GM12878 (cell line): Measurements from ENCODE around the gene NEXMIF. TPM values are rescaled to one million over a fixed set of nuclear protein-coding genes. Genes with fewer than 3 reads are reported as not detected.

Source experiments
- BCL11A ChIP-seq: IDR thresholded peaks from 2 replicates; pipeline ENCODE4 v1.6.1; 2011; ENCODE audit warnings: low read depth, low read length
- CBX3 ChIP-seq: fragments of 200-600 bp; sonication (generic); IDR thresholded peaks from 2 replicates; pipeline ENCODE4 v1.6.1; 2016; ENCODE audit warnings: low read depth, borderline replicate concordance
- CUX1 ChIP-seq: IDR thresholded peaks from 2 replicates; pipeline ENCODE4 v1.6.1; 2012; ENCODE audit warnings: improper control_type of control experiment, low read depth, low read length; ENCODE audit not compliant: insufficient replicate concordance
- FOXK2 ChIP-seq: fragments of 450-650 bp; IDR thresholded peaks from 2 replicates; pipeline ENCODE4 v1.6.1; 2017; ENCODE audit warnings: mild to moderate bottlenecking, moderate library complexity
- HDAC6 ChIP-seq: fragments of 200-600 bp; sonication (generic); IDR thresholded peaks from one replicate; pipeline ENCODE4 v1.8.0; 2017; ENCODE audit warnings: antibody characterized with exemption; ENCODE audit not compliant: unreplicated experiment
- KDM1A ChIP-seq: fragments of 200-600 bp; sonication (generic); IDR thresholded peaks from 2 replicates; pipeline ENCODE4 v1.6.1; 2016; ENCODE audit warnings: borderline replicate concordance
- LARP7 ChIP-seq: fragments of 450-650 bp; IDR thresholded peaks from 2 replicates; pipeline ENCODE4 v1.6.1; 2017; ENCODE audit warnings: mild to moderate bottlenecking
- NKRF ChIP-seq: fragments of 450-650 bp; conservative IDR thresholded peaks from 2 replicates; pipeline ENCODE4 v1.6.1; 2017; ENCODE audit warnings: mild to moderate bottlenecking, moderate library complexity
- PAX8 ChIP-seq: fragments of 450-650 bp; IDR thresholded peaks from 2 replicates; pipeline ENCODE4 v1.6.1; 2017; ENCODE audit warnings: mild to moderate bottlenecking, moderate library complexity
- PKNOX1 ChIP-seq: fragments of 450-650 bp; IDR thresholded peaks from 2 replicates; pipeline ENCODE4 v1.6.1; 2016; ENCODE audit warnings: mild to moderate bottlenecking
- RCOR1 ChIP-seq: conservative IDR thresholded peaks from 2 replicates; pipeline ENCODE4 v1.6.1; 2012; ENCODE audit warnings: low read depth, low read length, improper control_type of control experiment
- RELA ChIP-seq: fragments of 450-650 bp; IDR thresholded peaks from 2 replicates; pipeline ENCODE4 v1.8.0; 2014; ENCODE audit warnings: borderline replicate concordance; ENCODE audit not compliant: partially characterized antibody
- SIX5 ChIP-seq: IDR thresholded peaks from 2 replicates; pipeline ENCODE4 v1.6.1; 2011; ENCODE audit warnings: mild to moderate bottlenecking, low read depth, low read length, moderate library complexity; ENCODE audit not compliant: severe bottlenecking
- SMARCA5 ChIP-seq: fragments of 450-650 bp; IDR thresholded peaks from 2 replicates; pipeline ENCODE4 v1.6.1; 2017; ENCODE audit warnings: mild to moderate bottlenecking
- TCF7 ChIP-seq: IDR thresholded peaks from 2 replicates; pipeline ENCODE4 v1.6.1; 2014; ENCODE audit warnings: antibody characterized with exemption, borderline replicate concordance
- WRNIP1 ChIP-seq: IDR thresholded peaks from 2 replicates; pipeline ENCODE4 v1.6.1; 2011; ENCODE audit warnings: low read depth, low read length, improper control_type of control experiment, borderline replicate concordance
- ZBTB4 ChIP-seq: fragments of 450-650 bp; formaldehyde crosslinking; IDR thresholded peaks from 2 replicates; pipeline ENCODE4 v1.4.0; 2022; ENCODE audit warnings: mild to moderate bottlenecking, moderate library complexity
- ZNF24 ChIP-seq: fragments of 450-650 bp; IDR thresholded peaks from 2 replicates; pipeline ENCODE4 v1.6.1; 2017; ENCODE audit warnings: antibody characterized with exemption, mild to moderate bottlenecking
- polyA plus RNA-seq, 11 experiments: library from polyadenylated mRNA; depleted of rRNA in 4 of 11; unstranded in 6 of 11; stranded (reverse) in 5 of 11; fragments of >200 nt; fragmentation: Nextera tagmentation in 4 of 11; fragmentation: Illumina TruSeq in 1 of 11; extraction: Ambion mirVana in 4 of 11; extraction: Trizol in 1 of 11; gene quantifications; 1 replicate in 1 of 11; 2 replicates in 10 of 11; pipeline versions ENCODE4 v1.2.1 to v1.2.3, GENCODE V29; 2011 to 2016; ENCODE audit warnings: inconsistent platforms in 2 of 11, missing spikeins in 2 of 11, low read depth in 1 of 11
- total RNA-seq, 4 experiments: library from RNA; depleted of rRNA in 3 of 4; stranded (reverse); fragments of >200 nt in 3 of 4; fragmentation: Illumina TruSeq in 1 of 4; extraction: Trizol in 1 of 4; gene quantifications; 2 replicates each; pipeline versions ENCODE4 v1.2.1 to v1.2.3, GENCODE V29; 2013 to 2021

NEXMIF gene
- total and polyA plus RNA-seq, 10 of the 15 experiments (the other 5 are each of a cell fraction or from before 2014, with no cell fraction given), result 0.75 to 10.4 (median 4.3) TPM

- TF ChIP-seq ZBTB4 (CRISPR knock-in tag) (no peak), CUX1 (peak; percentile 42), CBX3 (no peak), TCF7 (no peak), HDAC6 (no peak), RELA (no peak), RCOR1 (peak; percentile 78; the same call in 1 of the 2 replicates), NKRF (no peak), SIX5 (no peak), WRNIP1 (no peak), LARP7 (no peak), BCL11A (peak; percentile 47; the same call in 1 of the 2 replicates), PKNOX1 (0 out of 2 replicates have a peak, but pooled peaks have one; percentile 24), ZNF24 (no peak), SMARCA5 (no peak), FOXK2 (no peak), PAX8 (no peak), KDM1A (no peak)
Observed at GRCh38 chrX:74922922-74923543, 2.2 kb downstream of the NEXMIF start (continued).
